HG03135 (cell line): ENCODE results near the gene EML2.

ENCODE experiments used
- ATAC-seq: cut with Tn5 transposase; IDR thresholded peaks from one replicate; pipeline ENCODE4 v1.9.1; 2021; ENCODE audit warnings: mild to moderate bottlenecking, moderate library complexity; ENCODE audit not compliant: unreplicated experiment

The EML2 gene

DNA sequence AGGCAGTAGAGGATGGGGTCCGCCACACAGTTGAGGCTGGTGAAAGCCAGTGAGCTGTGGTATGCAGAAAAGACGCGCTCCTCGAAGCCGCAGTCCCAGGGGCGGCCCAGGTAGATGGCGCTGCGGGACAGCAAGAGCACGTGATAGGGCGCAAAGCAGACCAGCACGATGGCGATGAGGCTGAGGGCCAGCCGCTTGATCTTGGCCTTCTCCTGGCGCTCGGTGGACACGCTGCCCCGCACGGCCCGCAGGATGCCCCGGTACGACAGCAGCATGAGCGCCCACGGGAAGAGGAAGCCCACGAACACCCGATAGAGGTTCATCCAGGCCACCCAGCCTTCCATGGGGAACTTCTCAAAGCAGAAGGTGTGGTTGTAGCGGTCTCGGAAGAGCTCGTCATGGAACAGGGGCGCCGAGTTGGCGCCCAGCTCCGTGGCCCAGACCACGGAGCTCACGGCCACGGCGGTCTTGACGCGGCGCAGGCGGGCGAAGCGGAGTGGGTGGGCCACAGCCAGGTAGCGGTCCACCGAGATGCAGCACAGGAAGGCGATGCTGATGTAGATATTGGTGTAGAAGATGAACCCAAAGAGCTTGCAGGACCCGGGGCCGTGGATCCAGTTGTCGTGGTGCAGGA, 48.1 kb downstream of the EML2 start:
- no peak for ATAC-seq

DNA sequence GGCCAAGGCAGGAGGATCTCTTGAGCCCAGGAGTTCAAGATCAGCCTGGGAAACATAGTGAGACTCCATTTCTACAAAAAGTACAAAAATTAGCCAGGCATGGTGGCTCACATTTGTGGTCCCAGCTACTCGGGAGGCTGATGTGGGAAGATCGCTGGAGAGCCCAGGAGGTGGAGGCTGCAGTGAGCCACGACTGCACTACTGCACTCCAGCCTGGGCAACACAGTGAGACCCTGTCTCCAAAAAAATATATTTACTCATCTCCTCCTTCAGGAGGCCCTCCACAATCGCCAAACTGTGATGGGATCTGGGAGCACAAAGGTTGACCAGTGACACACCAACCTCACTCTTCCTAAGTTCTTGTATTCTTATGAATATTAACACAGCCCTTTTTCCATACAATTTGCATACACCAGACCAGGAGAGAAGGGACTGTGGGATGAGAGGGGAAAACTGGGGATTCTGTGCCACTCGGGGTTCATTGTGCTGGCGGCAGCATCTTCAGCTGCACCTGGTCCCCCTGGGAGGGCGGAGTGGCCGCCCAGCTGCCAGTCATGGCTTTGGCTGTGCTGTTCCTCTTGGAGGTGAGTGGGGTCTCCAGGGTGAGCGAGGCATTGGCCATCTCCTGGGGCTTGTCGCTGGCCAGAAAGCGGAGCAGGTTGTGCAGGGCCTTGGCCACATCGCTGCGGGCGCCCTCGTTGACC, 48.7 kb downstream of the EML2 start:
- no peak for ATAC-seq

DNA sequence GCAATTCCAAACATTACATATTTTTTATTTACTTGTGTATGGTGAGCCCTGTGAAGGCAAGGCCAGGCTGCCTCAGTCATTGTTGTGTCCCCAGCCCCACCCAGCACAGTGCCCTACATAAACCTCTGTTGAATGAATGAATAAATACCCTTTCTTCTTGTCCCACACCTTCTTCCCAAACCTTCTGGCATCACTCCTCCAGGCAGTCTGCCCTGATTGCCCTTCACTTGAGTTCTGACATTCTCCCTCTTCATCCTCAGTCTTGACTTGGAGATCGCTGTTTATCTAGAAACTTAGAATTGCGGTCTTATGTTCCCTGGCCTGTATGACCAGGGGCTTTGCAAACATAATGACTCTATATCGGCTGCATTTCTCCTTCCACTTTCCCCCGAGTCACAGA, 49.4 kb downstream of the EML2 start:
- ATAC-seq = no peak

DNA sequence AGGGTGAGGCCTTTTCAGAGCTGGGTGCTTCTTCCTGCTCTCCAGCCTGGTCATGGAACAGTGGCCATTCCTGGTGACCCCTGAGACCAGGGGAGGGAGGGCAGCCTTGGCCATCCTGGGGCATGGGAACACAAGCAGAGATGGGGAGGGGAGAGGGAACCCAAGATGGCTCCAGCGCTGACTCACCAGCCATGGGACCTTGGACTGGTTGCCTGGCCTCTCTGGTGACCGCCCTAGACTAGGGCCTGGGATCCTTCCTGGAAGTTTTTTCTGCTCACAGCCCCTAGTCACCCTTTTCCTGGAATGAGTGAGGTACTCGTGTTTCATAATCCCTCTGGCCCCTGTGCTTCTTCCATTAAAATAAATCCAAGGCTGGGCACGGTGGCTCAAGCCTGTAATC, 51.3 kb downstream of the EML2 start:
- ATAC-seq = no peak

DNA sequence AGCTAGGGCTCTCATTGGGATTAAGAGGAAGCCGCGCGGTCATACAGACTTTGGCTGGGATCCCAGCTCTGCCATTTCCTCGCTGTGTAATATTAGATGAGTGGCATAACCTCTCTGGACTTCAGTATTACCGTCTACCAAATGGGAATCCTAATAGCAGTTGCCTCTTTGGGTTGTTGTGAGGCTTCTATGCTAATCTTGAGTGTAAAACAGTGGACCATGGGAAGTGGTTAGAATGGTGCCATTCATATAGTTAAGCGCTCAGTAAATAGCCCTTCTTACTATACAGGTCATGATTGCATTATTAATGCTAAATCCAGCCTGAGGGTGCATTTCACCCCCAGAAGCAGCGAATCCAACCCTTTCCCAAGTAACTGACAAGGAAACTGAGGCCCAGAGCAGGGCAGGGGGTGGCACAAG, 54.0 kb downstream of the EML2 start:
- ATAC-seq = no peak

DNA sequence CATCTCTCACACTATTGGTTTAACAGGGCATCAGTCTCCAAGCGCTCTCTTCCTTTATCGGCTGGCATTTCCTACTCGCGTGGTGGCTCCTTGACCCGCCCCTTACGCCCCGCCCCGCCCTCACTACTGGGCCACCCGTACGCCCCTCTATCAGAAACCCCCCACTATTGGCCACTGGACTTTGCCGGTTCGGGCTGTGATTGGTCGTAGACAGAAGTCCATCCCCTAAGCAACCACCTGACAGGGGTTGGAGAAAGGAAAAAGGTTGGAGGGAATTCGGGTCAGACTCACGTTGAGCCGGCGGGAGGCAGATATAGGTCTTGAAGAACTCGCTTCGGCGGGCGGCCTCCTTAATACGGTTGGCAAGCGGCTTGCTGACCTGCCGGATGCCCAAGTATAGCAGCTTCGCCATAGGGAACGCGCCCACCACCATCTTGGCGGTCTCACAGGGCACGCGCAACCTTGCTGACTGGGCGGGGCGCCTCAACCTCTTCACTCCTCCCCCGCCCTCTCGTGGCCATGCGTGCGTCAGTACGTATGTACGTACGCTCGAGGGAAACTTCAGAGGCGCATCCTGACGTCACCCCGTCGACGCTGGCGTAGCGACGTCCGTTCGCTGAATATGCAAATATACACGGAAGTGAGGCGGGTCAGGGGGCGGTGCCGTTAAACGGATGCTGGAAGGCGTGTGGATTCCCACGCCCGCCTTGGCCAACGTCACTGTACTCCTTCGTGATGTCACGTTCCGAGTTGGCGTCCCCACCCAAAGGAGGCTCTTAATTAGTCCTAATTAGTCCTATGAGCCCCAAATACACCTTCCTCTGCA, 54.7 kb downstream of the EML2 start, which contains the start of gene OPA3:
TSS of gene OPA3 (minus strand) at position 471 of the 826 bp plus-strand sequence. CDS start at position 433, 38 bp downstream.
- ATAC-seq = peak; percentile 86

DNA sequence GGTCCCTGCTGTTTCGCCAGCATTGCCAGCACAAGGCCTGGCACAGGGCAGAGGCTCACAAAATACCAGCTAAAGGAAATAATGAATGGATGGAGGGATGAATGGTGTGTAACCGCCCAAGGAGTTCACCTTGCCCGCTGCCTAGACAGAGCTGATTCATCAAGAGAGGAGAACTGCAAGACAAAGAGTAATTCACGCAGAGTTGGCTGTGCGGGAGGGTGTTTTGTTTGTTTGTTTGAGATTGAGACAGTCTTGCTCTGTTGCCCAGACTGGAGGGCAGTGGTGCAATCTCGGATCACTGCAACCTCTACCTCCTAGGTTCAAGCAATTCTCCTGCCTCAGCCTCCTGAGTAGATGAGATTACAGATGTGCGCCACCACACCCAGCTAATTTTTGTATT, 57.6 kb downstream of the EML2 start:
- ATAC-seq = no peak

DNA sequence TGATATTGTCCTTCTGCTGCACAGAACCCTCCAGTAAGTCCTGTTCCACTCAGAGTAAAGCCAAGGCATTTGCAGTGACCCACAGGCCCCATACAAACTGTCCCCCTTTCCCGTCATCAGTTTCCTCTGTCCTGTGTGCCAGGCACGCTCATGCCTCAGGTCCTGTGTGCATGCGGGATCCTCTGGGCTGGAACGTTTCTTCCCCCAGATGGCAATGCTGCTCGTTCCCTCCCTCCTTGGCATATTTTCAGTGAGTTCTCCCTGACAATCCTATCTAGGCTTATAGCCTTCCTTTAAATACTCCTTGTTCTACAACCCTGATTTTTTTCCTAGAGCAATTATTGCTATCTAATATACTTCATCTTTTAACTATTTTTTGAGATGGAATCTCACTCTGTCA, 60.3 kb downstream of the EML2 start:
- ATAC-seq = no peak

DNA sequence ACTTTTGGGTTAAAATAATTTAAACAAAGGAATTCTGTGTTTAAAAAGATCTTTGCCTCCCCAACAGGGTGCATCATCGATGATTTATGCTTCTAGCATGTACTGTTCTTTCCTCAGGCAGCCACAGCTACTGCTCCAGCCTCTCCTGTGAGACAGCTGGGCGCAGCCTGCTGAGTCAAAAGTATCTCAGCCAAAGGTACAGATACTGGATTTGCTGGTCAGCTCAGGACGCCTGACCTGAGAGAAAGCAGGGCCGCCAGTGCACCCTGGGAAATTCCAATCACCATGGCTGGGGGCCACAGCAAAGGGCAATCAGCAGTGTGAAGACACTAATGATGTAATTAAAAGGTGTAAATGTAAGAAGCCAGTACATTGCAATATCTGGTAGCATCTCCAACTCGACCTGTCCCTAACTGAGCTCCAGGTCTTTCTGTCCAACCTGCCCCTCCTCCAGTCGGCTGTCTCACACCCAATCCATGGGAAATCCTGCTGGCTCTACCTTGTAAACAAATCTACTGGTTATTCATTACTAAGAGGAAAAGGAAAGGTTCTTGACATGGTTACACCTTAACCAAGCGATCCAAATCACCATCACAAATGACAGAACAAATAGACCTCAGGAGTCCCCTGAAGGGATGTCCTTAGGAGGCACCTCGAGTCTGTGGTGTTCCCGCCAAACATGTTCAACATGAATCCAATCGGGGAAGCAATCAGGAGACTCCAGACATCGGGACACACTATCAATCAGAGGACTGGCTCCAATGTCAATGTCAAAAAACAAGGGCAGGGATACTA, 61.9 kb downstream of the EML2 start:
- ATAC-seq = no peak

DNA sequence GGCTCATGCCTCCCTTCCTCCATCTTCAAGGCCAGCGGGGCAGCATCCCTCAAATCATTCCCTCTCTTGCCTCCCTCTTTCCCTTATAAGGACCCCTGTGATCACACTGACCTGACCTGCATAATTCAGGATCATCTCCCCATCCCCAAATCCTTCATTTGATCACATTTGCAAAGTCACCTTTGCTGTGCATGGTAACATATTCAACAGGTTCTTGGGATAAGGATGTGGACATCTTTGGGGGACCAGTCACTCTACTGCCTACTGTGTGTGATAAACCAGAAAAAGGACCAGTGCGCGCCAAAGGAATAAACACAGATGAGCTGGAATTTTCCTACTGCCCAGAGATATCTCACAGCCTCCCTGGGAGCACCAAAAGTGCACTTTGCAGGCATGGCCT, 62.5 kb downstream of the EML2 start:
- no peak for ATAC-seq

DNA sequence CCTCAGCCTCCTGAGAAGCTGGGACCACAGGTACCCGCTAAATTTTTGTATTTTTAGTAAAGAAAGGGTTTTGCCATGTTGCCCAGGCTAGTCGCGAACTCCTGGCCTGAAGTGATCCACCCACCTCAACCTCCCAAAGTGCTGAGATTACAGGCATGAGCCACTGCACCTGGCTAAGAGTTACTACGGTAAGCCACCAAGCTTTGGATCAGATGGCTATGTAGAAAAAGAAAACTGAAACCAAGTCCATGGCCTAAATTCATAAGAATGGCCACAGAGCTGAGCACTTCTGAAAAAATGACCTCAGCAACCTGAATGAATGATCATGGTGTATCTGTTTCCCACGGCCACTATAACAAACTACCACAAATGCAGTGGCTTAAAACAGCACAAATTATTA, 64.0 kb downstream of the EML2 start:
- no peak for ATAC-seq

DNA sequence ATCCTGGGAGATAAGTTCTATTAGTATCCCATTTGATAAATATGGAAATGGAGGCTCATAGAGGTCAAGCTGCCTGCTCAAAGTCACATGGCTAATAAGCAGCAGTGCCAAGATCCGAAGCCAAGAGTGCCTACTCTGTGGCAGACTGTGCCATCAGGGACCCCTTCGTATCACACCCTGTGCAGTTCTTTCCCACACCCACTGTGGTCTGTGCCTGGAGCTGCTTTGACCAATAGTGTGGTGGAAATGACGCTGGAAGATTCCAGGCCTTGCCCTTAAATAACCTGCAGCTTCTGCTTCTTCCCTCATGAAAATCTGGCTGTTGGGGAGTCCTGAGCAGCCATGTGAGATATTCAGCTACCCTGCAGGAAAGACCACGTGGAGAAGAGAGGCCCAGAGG, 64.7 kb downstream of the EML2 start:
- ATAC-seq = no peak

DNA sequence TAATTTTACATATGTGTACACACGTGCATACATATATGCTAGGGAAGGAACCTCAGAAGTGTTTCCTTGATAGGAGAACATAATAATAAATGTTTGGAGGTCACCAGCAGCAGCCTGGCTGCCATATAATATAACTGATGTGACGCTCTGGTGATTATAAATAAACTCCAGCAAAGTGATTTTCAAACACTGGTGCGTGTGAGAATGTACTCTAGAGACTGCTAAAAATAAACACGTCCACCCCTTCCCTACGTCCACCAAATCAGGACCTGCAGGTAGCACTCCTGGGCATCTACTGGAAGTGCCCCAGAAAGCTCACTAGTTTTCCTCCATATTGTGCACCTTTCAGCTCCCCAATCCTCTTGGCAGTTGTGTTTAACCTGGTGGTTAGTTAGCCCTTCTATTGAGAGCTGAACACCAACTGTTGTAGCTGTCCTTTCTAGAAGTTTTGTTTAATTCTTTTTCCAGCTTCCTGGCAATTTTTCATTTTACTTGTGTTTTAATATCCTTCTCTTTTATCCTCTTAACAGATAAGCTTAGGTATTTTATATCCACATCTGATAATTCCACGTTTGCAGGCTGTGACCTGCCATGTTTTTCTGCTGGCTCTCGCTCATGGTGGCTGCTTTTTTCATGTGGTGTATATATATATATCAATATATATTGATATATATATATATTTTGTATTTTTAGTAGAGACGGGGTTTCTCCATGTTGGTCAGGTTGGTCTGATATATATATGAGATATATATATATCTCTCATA, 67.6 kb downstream of the EML2 start:
- no peak for ATAC-seq

DNA sequence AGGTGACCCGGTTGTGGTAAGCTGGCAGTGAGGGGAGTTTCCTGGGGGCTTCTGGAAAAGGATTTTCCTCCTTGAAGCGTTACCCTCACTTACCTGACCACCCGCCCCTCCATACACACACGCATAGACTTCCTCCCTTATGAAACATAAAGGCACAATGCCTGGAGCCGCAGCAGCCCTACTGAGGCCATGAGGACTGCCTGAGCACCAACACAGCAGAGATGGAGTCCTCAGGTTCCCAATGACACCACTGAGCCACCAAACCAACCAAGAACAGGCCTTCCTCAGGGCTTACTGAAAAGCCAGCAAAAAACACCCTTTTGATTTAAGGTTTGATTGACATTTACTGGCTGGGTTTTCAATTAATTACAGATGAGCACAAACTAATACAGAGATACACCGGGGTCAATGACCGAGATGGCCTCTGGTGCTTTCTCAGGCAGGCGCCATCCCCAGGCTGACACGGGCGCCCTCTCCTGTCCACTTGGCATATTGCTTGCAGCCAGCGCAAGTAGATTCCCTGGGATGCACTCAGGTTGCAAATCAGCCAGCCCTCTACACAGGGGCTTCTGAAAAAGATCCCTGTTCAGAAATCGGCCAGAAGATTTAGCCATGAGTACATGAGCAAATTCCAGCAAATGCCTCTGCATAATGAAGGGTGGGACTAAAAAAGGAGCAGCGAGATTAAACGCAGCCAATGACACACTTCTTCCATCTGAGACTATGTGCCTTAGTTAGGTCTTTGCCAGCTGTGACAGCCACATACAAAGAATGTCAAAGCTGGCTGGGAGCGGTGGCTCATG, 69.4 kb downstream of the EML2 start:
- ATAC-seq = no peak

DNA sequence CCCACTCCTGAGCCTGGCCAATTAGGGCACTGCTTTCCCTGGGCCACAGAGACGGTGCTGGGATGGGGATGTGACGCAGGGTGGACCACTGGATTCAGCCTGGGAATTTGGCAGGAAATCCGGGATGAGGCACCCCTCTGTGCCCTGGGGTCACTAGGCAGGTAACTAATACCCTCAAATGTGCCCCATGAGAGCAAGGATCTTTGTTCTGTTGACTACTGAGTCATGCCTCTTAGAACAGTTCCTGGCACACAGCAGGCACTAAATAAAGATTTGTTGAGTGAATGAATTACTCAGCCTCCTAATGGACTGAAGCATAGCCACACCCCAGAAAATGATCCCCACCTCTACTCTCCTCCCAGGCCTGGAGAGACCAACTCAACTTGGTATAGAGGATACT, 70.5 kb downstream of the EML2 start:
- no peak for ATAC-seq

DNA sequence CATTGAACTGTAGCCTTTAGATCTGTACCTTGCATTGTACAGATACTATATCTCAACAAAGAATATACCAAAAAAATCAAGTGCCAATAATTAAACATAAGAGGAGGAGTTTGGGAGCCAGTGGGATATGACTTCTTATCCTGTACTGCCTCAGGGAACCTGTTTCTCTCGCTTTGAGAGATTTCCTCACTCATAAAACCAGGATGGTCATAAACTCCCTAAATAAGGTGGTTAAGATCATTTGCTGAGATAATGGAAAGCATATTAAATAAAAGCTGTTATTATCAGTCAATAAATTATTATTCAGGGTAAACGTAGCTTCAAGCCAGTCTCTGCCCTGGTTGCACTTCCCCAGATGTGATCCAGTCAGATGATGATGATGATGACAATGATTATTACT, 71.6 kb downstream of the EML2 start:
- no peak for ATAC-seq

DNA sequence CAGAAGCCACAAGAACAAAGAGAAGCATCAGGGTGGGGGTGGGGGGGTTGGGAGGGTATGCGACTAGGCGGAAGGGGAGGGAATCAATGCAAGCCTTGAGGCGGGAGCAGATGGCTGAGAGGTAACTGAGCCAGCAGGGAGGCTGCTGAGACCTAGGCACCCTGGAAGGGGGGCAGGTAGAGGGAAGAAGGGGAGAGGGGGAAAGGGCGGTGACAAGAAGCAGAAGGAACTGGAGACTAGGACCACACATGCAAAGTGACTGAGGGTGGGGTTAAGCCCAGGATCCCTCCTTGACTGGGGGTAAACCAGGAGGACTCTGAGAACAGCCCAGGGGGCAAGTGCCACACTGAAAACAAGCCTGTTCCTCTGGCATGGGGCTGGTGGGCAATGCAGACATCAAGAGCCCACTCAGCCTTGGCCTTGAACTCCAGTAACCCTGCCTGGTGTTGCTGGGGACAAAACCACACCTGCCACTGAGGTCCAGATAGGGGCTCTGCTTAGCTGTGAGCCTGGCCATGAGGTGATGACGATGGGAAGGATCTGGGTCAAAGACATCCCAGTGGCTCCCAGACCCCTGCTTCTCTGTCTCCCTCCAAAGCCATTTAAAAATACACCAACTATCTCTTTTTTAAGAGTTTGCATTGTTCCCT, 74.9 kb downstream of the EML2 start:
- no peak for ATAC-seq

DNA sequence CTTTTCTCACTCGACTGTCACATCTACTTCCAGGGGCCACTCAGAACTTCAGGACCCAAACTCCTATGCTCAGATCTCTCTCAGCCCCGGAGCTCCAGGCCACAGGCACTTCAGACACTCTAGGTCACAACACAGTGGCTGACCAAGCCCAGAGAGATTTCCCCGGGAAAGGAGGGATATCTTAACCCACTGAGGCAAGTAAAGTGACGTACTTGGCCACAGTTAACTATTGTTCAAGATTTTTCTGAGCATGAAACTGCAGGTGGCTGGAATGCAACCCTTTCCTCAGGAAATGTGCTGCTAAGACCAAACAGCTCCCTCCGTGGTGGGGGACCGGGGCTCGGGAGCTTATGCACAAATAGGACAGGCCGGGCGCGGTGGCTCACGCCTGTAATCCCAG, 78.5 kb downstream of the EML2 start:
- no peak for ATAC-seq

DNA sequence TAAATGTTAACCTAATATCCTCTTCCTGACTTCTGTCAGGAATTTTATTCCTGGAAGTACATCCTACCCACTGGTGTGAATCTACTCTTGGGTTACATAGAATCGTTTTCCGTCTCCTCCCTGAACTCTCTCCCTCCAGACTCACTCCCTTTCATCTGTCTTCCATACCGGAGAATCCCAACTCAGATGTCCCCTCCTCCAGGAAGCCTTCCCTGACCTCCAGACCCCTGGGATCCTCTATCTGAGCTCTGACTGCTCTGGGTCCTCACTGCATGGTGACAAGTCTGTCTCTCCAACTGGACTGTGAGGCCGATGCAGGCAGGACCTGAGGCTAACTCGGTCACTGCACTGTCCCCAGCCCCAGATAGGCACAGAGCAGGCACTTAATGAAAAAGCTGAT, 79.2 kb downstream of the EML2 start:
- ATAC-seq = no peak
